Heart left ventricle (tissue), 16 donors: ENCODE measurements around the gene PRDM15. TPM values are rescaled to one million over a fixed set of nuclear protein-coding genes. Genes with fewer than 3 reads are reported as not detected.

Experiments
- ATAC-seq, 4 donors: fragments of 200-7000 bp; cut with Tn5 transposase; one replicate each; pipeline ENCODE4 v1.9.1; 2020 to 2022; ENCODE audit warnings: moderate library complexity in 4 of 4, mild to moderate bottlenecking in 3 of 4, moderate number of reproducible peaks in 1 of 4
- DNase-seq, 5 donors: peaks; one replicate each; pipeline ENCODE4 v3.0.0-alpha.2; 2020
- H3K27ac ChIP-seq, 12 donors: fragments of 200-600 bp; sonication (generic) in 4 of 12; one replicate each; pipeline versions ENCODE4 v1.5.0 to v1.8.0; 2016 to 2022; ENCODE audit warnings: mild to moderate bottlenecking in 2 of 12
- H3K27me3 ChIP-seq, 9 donors: fragments of 200-600 bp; sonication (generic) in 2 of 9; one replicate each; pipeline versions ENCODE4 v1.5.1 to v1.8.0; 2016 to 2022; ENCODE audit warnings: mild to moderate bottlenecking in 3 of 9
- H3K36me3 ChIP-seq, 9 donors: fragments of 200-600 bp; sonication (generic) in 2 of 9; one replicate each; pipeline versions ENCODE4 v1.5.0 to v1.8.0; 2018 to 2022; ENCODE audit warnings: mild to moderate bottlenecking in 2 of 9
- H3K4me1 ChIP-seq, 12 donors: fragments of 200-600 bp; sonication (generic) in 4 of 12; one replicate each; pipeline versions ENCODE4 v1.5.0 to v1.8.0; 2016 to 2022; ENCODE audit warnings: mild to moderate bottlenecking in 3 of 12
- H3K4me3 ChIP-seq, 12 donors: fragments of 200-600 bp; sonication (generic) in 4 of 12; one replicate each; pipeline versions ENCODE4 v1.5.0 to v1.8.0; 2017 to 2022; ENCODE audit warnings: mild to moderate bottlenecking in 9 of 12, moderate library complexity in 4 of 12
- H3K9me3 ChIP-seq, 12 donors: fragments of 200-600 bp; sonication (generic) in 4 of 12; one replicate each; pipeline versions ENCODE4 v1.5.0 to v1.8.0; 2016 to 2022; ENCODE audit warnings: mild to moderate bottlenecking in 1 of 12
- POLR2A ChIP-seq, 2 donors: fragments of 450-650 bp; IDR thresholded peaks; one replicate each; pipeline ENCODE4 v1.6.1; 2017; ENCODE audit warnings: antibody characterized with exemption in 2 of 2, mild to moderate bottlenecking in 2 of 2, moderate library complexity in 2 of 2
- WGBS, 4 donors: extraction: QIAGEN DNeasy Blood & Tissue Kit in 2 of 4; methylation state at CpG; one replicate each; pipeline versions ENCODE4 v1.1.5 to v1.1.7; 2013 to 2018; 5-methylcytosine and 5-hydroxymethylcytosine counted together
- intact Hi-C, 10 donors: fragments of 100-400 bp; cut with DNase I; formaldehyde crosslinking; loops; one replicate each; pipeline versions ENCODE4 v1.11.1 to v1.14.2; 2022
- polyA plus RNA-seq, 2 donors: library from polyadenylated mRNA; stranded (reverse); fragments of 200-250 nt; gene quantifications; one replicate each; pipeline ENCODE4 v1.2.3, GENCODE V29; 2013
- total RNA-seq, 9 donors: library from RNA; depleted of rRNA in 2 of 9; stranded (reverse); fragments of >200 nt in 2 of 9; fragmentation: NEBNext Ultra II Directional in 3 of 9; extraction: Animal tissue kit (Norgen Biotek cat#: 25700) in 3 of 9; gene quantifications; one replicate each; pipeline versions ENCODE4 v1.1.0 to v1.2.4, GENCODE V29; 2016 to 2023
- TF ChIP-seq, protein P1 (sequence below), 12 donors: fragments of 200-600 bp; sonication (generic) in 4 of 12; IDR thresholded peaks; one replicate each; pipeline versions ENCODE4 v1.5.0 to v1.8.0; 2018 to 2022; ENCODE audit warnings: antibody characterized with exemption in 12 of 12, mild to moderate bottlenecking in 5 of 12
- donor health status: ischemic (EF 13 %, LVEDD 7.1; RV severe dilation, severe dysfunction).
- donor health status: healthy with polysubstance abuse.
- donor health status: DM: no; HTN: yes; CAD: no.
- donor health status: DM: no; HTN: no; CAD: no.
- donor health status: ischemic (EF 25% LVEDD 6.9; RV normal size, moderate dysfunction).
- donor health status: ischemic (EF 25% LVEDD 5.7; RV mildly dilated, moderate dysfunction).
- donor health status: healthy.
- donor health status: DM: yes; HTN: yes; CAD: no.
- donor health status: ischemic (EF 35%, LVEDD 5.7; RV mildly dilated, moderate dysfunction).
- donor health status: nonischemic (EF 11% LVEDD 7.7; RV severe dilation, severe dysfunction).
- donor health status: DM: yes; HTN: yes; CAD: no.
- donor health status: PGD.
- donor health status: ischemic (EF 29% LVEDD 5.4; RV normal size, mild dysfunction).
- donor health status: nonischemic (EF 23%, LVEDD 6.1; RV moderate dilation, normal function).

Gene PRDM15
- total and polyA plus RNA-seq, 11 donors: 2.1 to 6.3 (median 2.7) TPM

DNA sequence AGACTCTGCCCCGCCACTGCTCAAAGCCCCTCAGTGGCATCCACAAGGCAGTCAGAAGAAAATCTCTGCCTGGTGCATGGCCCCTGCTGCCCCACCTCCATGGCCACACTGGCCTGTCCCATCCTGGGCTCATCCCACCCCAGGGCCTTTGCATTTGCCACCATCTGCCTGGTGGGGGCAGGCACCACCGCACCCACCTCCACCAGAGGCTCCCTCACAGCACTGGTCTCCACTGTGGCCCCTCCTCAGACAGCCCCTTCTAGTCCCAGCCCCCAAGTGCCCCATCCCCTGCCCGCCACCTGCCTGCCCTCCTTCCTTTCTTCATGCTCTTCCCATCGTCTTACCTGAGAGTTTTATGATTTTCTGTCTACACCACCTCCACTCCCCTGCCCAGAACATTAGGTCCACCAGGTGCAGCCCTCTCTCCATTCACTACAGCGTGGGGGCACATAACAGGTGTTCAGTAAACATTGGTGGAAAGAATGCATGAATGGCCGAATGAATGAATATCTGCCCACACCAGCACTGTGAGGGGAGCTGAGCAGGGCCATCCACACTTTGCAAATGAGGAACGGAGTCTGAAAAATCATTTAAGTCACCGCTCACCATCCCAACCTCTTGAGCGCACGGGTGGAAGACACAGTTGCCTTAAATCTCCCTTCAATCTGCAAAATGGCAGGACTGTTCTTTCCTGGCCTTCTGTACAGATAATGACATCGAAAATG, 2.1 kb downstream of the PRDM15 start:
- WGBS, 4 donors: 89 to 93% (median 91%) methylated on average over 11 of the region's 11 CpGs
- intact Hi-C loops: loop anchor here in 4 of 10 donors (5.0 to 10.0 kb wide), 3 partner anchors 45 to 128 kb away; no protein-coding TSS in a partner anchor
- Histone ChIP-seq H3K27me3 (no peaks in the 10 kb centered on the region), H3K36me3 (no peaks in the 10 kb centered on the region), H3K4me1 (peaks cover 0 to 20% (median 12%) of the 10 kb centered on the region in 12 donors), H3K4me3 (peak overlapping the region in 5 of 12 donors; percentile 82 to 99 (median 85)), H3K9me3 (no peaks in the 10 kb centered on the region), H3K27ac (no peak overlapping the region)
- TF ChIP-seq, protein P1, sequence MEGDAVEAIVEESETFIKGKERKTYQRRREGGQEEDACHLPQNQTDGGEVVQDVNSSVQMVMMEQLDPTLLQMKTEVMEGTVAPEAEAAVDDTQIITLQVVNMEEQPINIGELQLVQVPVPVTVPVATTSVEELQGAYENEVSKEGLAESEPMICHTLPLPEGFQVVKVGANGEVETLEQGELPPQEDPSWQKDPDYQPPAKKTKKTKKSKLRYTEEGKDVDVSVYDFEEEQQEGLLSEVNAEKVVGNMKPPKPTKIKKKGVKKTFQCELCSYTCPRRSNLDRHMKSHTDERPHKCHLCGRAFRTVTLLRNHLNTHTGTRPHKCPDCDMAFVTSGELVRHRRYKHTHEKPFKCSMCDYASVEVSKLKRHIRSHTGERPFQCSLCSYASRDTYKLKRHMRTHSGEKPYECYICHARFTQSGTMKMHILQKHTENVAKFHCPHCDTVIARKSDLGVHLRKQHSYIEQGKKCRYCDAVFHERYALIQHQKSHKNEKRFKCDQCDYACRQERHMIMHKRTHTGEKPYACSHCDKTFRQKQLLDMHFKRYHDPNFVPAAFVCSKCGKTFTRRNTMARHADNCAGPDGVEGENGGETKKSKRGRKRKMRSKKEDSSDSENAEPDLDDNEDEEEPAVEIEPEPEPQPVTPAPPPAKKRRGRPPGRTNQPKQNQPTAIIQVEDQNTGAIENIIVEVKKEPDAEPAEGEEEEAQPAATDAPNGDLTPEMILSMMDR (IDR thresholded peaks at IDR 0.05): no peak
- no peak for TF ChIP-seq POLR2A (IDR thresholded peaks at IDR 0.05)
- DNase-seq (no peak), ATAC-seq (no peak)

- no peaks in the 10 kb centered on the region for H3K36me3 ChIP-seq
- intact Hi-C loops: loop anchor here in 4 of 10 donors (5.0 to 10.0 kb wide), 3 partner anchors 46 to 128 kb away; no protein-coding TSS in a partner anchor
- no peak overlapping the region for H3K4me3 ChIP-seq
- H3K4me1 ChIP-seq: peaks cover 0 to 20% (median 12%) of the 10 kb centered on the region in 12 donors
- H3K9me3 ChIP-seq: no peaks in the 10 kb centered on the region
- H3K27ac ChIP-seq: no peak overlapping the region
- TF ChIP-seq POLR2A (IDR thresholded peaks at IDR 0.05): no peak
- TF ChIP-seq, protein P1 (IDR thresholded peaks at IDR 0.05): no peak
- no peak for DNase-seq
- no peaks in the 10 kb centered on the region for H3K27me3 ChIP-seq
- 90 to 96% (median 93%) methylated on average over 8 of the region's 8 CpGs for WGBS, 4 donors
- no peak for ATAC-seq
Measured at GRCh38 chr21:41876396-41876795, 2.7 kb downstream of the PRDM15 start.

GRCh38 chr21:41875086-41875485, 4.1 kb downstream of the PRDM15 start:
- no peak for ATAC-seq
- intact Hi-C loops: loop anchor here in 4 of 10 donors (5.0 to 10.0 kb wide), 3 partner anchors 47 to 130 kb away; no protein-coding TSS in a partner anchor

DNA sequence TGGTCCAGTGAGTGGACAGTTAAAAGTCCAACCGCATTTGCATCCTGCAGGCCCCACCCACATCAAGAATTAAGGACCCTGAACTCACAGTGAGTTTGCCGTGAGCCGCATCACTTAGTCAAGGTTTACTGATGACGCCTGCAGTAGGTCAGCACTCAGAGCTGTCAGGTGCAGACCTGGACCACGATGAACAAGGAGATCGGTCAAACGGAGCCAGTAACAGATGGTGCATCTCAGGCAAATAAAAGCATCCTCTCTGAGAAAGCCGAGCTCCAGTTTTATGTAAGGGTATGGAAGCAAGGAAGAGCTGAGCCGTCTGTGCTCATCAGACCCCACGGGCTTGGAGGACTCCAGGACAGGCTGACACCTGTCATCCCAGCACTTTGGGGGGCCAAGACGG, 4.5 kb downstream of the PRDM15 start:
- intact Hi-C loops: loop anchor here in 4 of 10 donors (5.0 to 10.0 kb wide), 3 partner anchors 48 to 130 kb away; no protein-coding TSS in a partner anchor
- 87 to 92% (median 90%) methylated on average over 11 of the region's 11 CpGs for WGBS, 4 donors
- no peak overlapping the region for H3K4me3 ChIP-seq
- DNase-seq (no peak), ATAC-seq (no peak)
- peaks cover 0 to 17% (median 9%) of the 10 kb centered on the region in 12 donors for H3K4me1 ChIP-seq
- TF ChIP-seq, protein P1 (IDR thresholded peaks at IDR 0.05): no peak
- no peak for TF ChIP-seq POLR2A (IDR thresholded peaks at IDR 0.05)
- no peaks in the 10 kb centered on the region for H3K27me3 ChIP-seq
- H3K36me3 ChIP-seq: no peaks in the 10 kb centered on the region
- no peak overlapping the region for H3K27ac ChIP-seq
- H3K9me3 ChIP-seq: no peaks in the 10 kb centered on the region

More at GRCh38 chr21:41875086-41875485, 4.1 kb downstream of the PRDM15 start:
- Histone ChIP-seq H3K9me3 (no peaks in the 10 kb centered on the region), H3K4me3 (no peak overlapping the region), H3K36me3 (no peaks in the 10 kb centered on the region), H3K27me3 (no peaks in the 10 kb centered on the region), H3K4me1 (peaks cover 0 to 20% (median 11%) of the 10 kb centered on the region in 12 donors), H3K27ac (no peak overlapping the region)
- no peak for DNase-seq
- 96 to 99% (median 98%) methylated on average over 8 of the region's 8 CpGs for WGBS, 4 donors
- TF ChIP-seq, protein P1 (IDR thresholded peaks at IDR 0.05): no peak
- TF ChIP-seq POLR2A (IDR thresholded peaks at IDR 0.05): no peak
